ENCODE measurements around the gene SNAPC4.

DNA sequence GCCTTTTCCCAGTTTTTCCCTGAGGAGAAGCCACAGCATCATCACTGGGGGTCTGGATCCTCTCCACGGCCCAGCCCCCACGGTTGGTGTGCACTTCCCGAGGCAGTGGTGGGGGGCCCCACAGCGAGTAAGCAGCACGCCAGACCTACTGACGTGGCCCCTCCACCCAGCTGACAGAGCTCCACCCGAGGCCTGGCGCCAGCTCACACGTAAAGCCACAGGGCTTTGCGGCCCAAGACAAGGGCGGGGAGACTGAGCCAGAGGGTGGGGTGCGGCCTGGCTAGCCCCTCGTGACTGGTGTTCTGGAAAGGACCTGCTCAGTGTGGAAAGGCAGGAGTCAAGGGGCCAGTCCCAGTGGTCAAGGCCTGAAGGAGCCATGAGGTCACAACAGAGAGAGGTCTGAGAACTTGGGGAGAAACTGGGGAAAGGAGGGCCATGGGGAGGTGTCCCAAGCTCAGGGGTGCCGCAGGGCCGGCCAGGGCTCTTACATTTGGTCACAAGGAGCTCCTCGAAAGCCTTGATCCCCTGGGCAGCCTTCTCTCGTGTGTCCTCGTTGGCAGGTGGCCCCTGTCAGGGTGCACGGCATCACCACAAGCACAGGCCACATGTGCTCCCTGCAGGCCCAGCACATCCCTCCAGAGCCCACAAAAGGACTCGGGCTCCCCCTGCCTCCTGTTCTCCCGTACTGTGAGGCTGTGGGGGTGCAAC is 5.5 kb downstream of the SNAPC4 start:
- TF ChIP-seq, protein P1, sequence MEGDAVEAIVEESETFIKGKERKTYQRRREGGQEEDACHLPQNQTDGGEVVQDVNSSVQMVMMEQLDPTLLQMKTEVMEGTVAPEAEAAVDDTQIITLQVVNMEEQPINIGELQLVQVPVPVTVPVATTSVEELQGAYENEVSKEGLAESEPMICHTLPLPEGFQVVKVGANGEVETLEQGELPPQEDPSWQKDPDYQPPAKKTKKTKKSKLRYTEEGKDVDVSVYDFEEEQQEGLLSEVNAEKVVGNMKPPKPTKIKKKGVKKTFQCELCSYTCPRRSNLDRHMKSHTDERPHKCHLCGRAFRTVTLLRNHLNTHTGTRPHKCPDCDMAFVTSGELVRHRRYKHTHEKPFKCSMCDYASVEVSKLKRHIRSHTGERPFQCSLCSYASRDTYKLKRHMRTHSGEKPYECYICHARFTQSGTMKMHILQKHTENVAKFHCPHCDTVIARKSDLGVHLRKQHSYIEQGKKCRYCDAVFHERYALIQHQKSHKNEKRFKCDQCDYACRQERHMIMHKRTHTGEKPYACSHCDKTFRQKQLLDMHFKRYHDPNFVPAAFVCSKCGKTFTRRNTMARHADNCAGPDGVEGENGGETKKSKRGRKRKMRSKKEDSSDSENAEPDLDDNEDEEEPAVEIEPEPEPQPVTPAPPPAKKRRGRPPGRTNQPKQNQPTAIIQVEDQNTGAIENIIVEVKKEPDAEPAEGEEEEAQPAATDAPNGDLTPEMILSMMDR (IDR thresholded peaks at IDR 0.05) = no peak
- no peak for TF ChIP-seq POLR2A (IDR thresholded peaks at IDR 0.05)

Measured in ovary (tissue), 3 donors.